Epithelial cell of proximal tubule (primary cell): Measurements from ENCODE around the gene FERMT3. TPM values are rescaled to one million over a fixed set of nuclear protein-coding genes. Genes with fewer than 3 reads are reported as not detected.
A peak's percentile ranks its signal among the peaks of the same experiment; 100 is the strongest.

Experiments used
- DNase-seq: peaks from one replicate; pipeline ENCODE4 v3.0.0-alpha.2; 2011; ENCODE audit warnings: low read depth
- H3K4me3 ChIP-seq: 2 replicates; pipeline ENCODE4 v1.5.1; 2011; ENCODE audit warnings: low read depth, mild to moderate bottlenecking, low read length
- total RNA-seq: library from RNA; depleted of rRNA; stranded (reverse); fragments of >200 nt; gene quantifications from 2 replicates; pipeline ENCODE4 v1.2.3, GENCODE V29; 2015
- TF ChIP-seq, protein P1 (sequence below): conservative IDR thresholded peaks from 2 replicates; pipeline ENCODE4 v1.5.1; 2012; ENCODE audit warnings: low read depth, mild to moderate bottlenecking, low read length

Gene FERMT3
- total RNA-seq, 1 donor from 2014 or later = 0.29 TPM

- no peak for DNase-seq
- TF ChIP-seq, protein P1, sequence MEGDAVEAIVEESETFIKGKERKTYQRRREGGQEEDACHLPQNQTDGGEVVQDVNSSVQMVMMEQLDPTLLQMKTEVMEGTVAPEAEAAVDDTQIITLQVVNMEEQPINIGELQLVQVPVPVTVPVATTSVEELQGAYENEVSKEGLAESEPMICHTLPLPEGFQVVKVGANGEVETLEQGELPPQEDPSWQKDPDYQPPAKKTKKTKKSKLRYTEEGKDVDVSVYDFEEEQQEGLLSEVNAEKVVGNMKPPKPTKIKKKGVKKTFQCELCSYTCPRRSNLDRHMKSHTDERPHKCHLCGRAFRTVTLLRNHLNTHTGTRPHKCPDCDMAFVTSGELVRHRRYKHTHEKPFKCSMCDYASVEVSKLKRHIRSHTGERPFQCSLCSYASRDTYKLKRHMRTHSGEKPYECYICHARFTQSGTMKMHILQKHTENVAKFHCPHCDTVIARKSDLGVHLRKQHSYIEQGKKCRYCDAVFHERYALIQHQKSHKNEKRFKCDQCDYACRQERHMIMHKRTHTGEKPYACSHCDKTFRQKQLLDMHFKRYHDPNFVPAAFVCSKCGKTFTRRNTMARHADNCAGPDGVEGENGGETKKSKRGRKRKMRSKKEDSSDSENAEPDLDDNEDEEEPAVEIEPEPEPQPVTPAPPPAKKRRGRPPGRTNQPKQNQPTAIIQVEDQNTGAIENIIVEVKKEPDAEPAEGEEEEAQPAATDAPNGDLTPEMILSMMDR = no peak
- no peak overlapping the region for H3K4me3 ChIP-seq
Measured at GRCh38 chr11:64180891-64181290, 25.6 kb upstream of the FERMT3 start.

GRCh38 chr11:64181506-64182411 is 24.8 kb upstream of the FERMT3 start:
- H3K4me3 ChIP-seq = no peak overlapping the region
- no peak for DNase-seq
- TF ChIP-seq, protein P1 = no peak

DNA sequence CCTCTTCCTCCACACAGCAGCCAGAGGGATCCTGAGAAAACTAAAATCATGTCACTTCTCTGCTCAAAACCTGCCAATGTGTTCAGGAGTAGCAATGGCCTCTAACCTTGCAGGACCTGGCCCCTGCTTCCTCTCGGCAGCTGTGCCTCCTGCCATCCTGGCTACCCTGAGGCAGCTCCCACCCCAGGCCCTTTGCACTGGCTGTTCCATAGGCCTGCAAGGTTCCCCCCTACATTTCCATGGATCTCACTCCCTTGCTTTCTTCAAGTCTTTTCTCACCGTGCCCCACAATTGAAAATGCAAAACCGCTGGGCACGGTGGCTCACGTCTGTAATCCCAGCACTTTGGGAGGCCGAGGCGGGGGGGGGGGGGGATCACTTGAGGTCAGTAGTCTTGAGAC is 22.6 kb upstream of the FERMT3 start:
- H3K4me3 ChIP-seq = no peak overlapping the region
- DNase-seq = no peak
- TF ChIP-seq, protein P1 = no peak

GRCh38 chr11:64185175-64185692 is 21.3 kb upstream of the FERMT3 start:
- no peak for DNase-seq
- TF ChIP-seq, protein P1 = peak; percentile 35
- peak overlapping the region; percentile 65 for H3K4me3 ChIP-seq

- H3K4me3 ChIP-seq = peak within 1 kb of the TSS; percentile 65
- TF ChIP-seq, protein P1 = peak; percentile 33
- peak; percentile 100 for DNase-seq
Measured at GRCh38 chr11:64185693-64186491, 20.6 kb upstream of the FERMT3 start, which contains the start of gene STIP1. Gene STIP1, plus strand, starts transcription at chr11:64186171. Its CDS starts 91 bp downstream, at chr11:64186262.

DNA sequence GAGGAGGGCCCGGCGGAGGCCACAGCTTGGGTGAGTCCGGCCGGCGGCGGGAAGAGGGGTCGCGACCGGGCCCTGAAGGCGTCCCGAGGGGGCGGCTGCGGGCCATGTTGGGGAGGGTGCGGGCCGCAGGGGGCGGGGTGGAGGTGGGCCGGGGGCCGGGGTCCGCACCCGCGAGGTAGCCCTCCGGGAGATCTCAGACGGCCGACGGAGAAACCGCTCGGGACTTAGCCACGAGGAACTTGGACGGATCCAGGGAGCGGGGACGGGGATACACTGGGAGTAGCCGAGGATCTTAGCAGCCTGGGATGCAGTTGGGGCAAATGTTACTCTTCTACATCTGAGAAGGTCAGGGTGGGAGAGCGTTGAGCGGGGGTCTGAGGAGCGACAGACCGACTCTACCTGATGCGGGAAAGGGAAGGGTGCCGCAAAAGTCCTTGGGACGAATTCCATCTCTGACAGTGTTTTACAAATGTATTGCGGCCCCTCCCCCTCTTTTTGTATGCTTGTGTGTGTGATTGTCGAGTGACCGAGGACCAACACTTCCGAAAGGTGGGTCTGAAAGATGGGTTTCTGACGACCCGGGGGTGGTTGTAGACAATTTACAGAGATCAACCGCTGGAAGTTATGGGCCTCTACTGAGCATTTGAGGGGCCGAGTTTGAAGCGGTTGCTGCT is 19.9 kb upstream of the FERMT3 start:
- no peak overlapping the region for H3K4me3 ChIP-seq
- DNase-seq = no peak
- TF ChIP-seq, protein P1 = no peak
